BLaER1 treated with 17β-estradiol and CSF1 and Interleukin-3, amounts not matched to agents 10 nM and 100 nM (cell line): Measurements from ENCODE around the gene UBAC2.

Experiments
- H3K27ac ChIP-seq, 11 experiments: shearing (Covaris generic); formaldehyde crosslinking; 2 replicates each; pipeline ENCODE4 v1.8.1; 2022
- H3K27me3 ChIP-seq, 11 experiments: shearing (Covaris generic); formaldehyde crosslinking; 2 replicates each; pipeline ENCODE4 v1.8.1; 2022
- H3K36me3 ChIP-seq, 11 experiments: shearing (Covaris generic); formaldehyde crosslinking; 2 replicates each; pipeline ENCODE4 v1.8.1; 2022
- H3K4me1 ChIP-seq, 10 experiments: shearing (Covaris generic); formaldehyde crosslinking; 2 replicates each; pipeline ENCODE4 v1.8.1; 2022
- H3K4me2 ChIP-seq, 11 experiments: shearing (Covaris generic); formaldehyde crosslinking; 2 replicates each; pipeline ENCODE4 v1.8.1; 2022
- H3K4me3 ChIP-seq, 10 experiments: shearing (Covaris generic); formaldehyde crosslinking; 2 replicates each; pipeline ENCODE4 v1.8.1; 2022
- H3K9ac ChIP-seq, 11 experiments: shearing (Covaris generic); formaldehyde crosslinking; 2 replicates each; pipeline ENCODE4 v1.8.1; 2022
- H3K9me3 ChIP-seq, 11 experiments: shearing (Covaris generic); formaldehyde crosslinking; replicated peaks in 1 of 11; 2 replicates each; pipeline ENCODE4 v1.8.1; 2022
- H4K20me1 ChIP-seq, 11 experiments: shearing (Covaris generic); formaldehyde crosslinking; 2 replicates each; pipeline ENCODE4 v1.8.1; 2022
- Cebpa-rat ChIP-seq, 11 experiments: shearing (Covaris generic); IDR thresholded peaks; 2 replicates each; pipeline ENCODE4 v1.8.1; 2022

The UBAC2 gene

GRCh38 chr13:99191900-99192399, 8.7 kb upstream of the UBAC2 start:
- H3K9me3 ChIP-seq, result no peaks in the 10 kb centered on the region
- H3K27ac ChIP-seq, result no peak overlapping the region; a peak in 2 of 22 replicates
- H3K27me3 ChIP-seq, result no peaks in the 10 kb centered on the region
- no peak overlapping the region for H3K9ac ChIP-seq
- H3K4me2 ChIP-seq, result peak overlapping the region; percentile 0 to 67 (median 45); a peak in 21 of 22 replicates
- TF ChIP-seq Cebpa-rat (IDR thresholded peaks at IDR 0.05), result no peak
- peaks cover 0 to 3% (median 0%) of the 10 kb centered on the region in 11 experiments; a peak in 1 of 22 replicates for H3K36me3 ChIP-seq
- no peaks in the 10 kb centered on the region for H4K20me1 ChIP-seq
- no peak overlapping the region for H3K4me3 ChIP-seq
- peaks cover 12 to 27% (median 14%) of the 10 kb centered on the region in 10 experiments for H3K4me1 ChIP-seq

- Histone ChIP-seq H3K4me2 (peak overlapping the region in 10 of 11 experiments; percentile 23 to 67 (median 49); a peak in 13 of 22 replicates), H3K4me1 (peaks cover 12 to 32% (median 14%) of the 10 kb centered on the region in 10 experiments), H3K9ac (no peak overlapping the region), H3K27me3 (no peaks in the 10 kb centered on the region), H3K36me3 (peaks cover 0 to 4% (median 0%) of the 10 kb centered on the region in 11 experiments; a peak in 1 of 22 replicates), H4K20me1 (no peaks in the 10 kb centered on the region), H3K27ac (no peak overlapping the region), H3K9me3 (no peaks in the 10 kb centered on the region), H3K4me3 (no peak overlapping the region)
- TF ChIP-seq Cebpa-rat (IDR thresholded peaks at IDR 0.05), result no peak
Measured at GRCh38 chr13:99192480-99192879, 8.2 kb upstream of the UBAC2 start.

GRCh38 chr13:99193152-99193551, 7.5 kb upstream of the UBAC2 start:
- Histone ChIP-seq H3K4me1 (peaks cover 13 to 34% (median 14%) of the 10 kb centered on the region in 10 experiments), H3K9me3 (no peaks in the 10 kb centered on the region), H3K36me3 (peaks cover 0 to 4% (median 0%) of the 10 kb centered on the region in 11 experiments; a peak in 1 of 22 replicates), H3K9ac (no peak overlapping the region), H3K27me3 (no peaks in the 10 kb centered on the region), H3K4me3 (no peak overlapping the region), H3K4me2 (no peak overlapping the region), H3K27ac (no peak overlapping the region), H4K20me1 (no peaks in the 10 kb centered on the region)
- no peak for TF ChIP-seq Cebpa-rat (IDR thresholded peaks at IDR 0.05)

- no peaks in the 10 kb centered on the region; a peak in 2 of 22 replicates for H4K20me1 ChIP-seq
- H3K36me3 ChIP-seq, result peaks cover 0 to 4% (median 0%) of the 10 kb centered on the region in 11 experiments; a peak in 1 of 22 replicates
- H3K4me3 ChIP-seq, result no peak overlapping the region
- H3K27ac ChIP-seq, result 0 out of 22 replicates have a peak overlapping the region, but pooled peaks of 1 of the 11 experiments have one; percentile 5
- no peak overlapping the region for H3K4me2 ChIP-seq
- TF ChIP-seq Cebpa-rat (IDR thresholded peaks at IDR 0.05), result no peak
- H3K4me1 ChIP-seq, result peaks cover 18 to 38% (median 23%) of the 10 kb centered on the region in 10 experiments
- H3K27me3 ChIP-seq, result no peaks in the 10 kb centered on the region
- H3K9ac ChIP-seq, result no peak overlapping the region
- no peaks in the 10 kb centered on the region for H3K9me3 ChIP-seq
Measured at GRCh38 chr13:99196466-99197116, 4.1 kb upstream of the UBAC2 start.

- H3K4me1 ChIP-seq, result peaks cover 18 to 37% (median 22%) of the 10 kb centered on the region in 10 experiments
- peaks cover 0 to 6% (median 0%) of the 10 kb centered on the region in 11 experiments; a peak in 5 of 22 replicates for H4K20me1 ChIP-seq
- no peak overlapping the region for H3K4me3 ChIP-seq
- no peaks in the 10 kb centered on the region for H3K9me3 ChIP-seq
- no peak for TF ChIP-seq Cebpa-rat (IDR thresholded peaks at IDR 0.05)
- no peak overlapping the region for H3K9ac ChIP-seq
- H3K27ac ChIP-seq, result 0 out of 22 replicates have a peak overlapping the region, but pooled peaks of 1 of the 11 experiments have one; percentile 5
- no peak overlapping the region for H3K4me2 ChIP-seq
- H3K36me3 ChIP-seq, result peaks cover 0 to 4% (median 0%) of the 10 kb centered on the region in 11 experiments; a peak in 1 of 22 replicates
- H3K27me3 ChIP-seq, result no peaks in the 10 kb centered on the region
Measured at GRCh38 chr13:99197117-99197651, 3.5 kb upstream of the UBAC2 start.

GRCh38 chr13:99199541-99200431, 868 bp upstream of the UBAC2 start:
- peaks cover 41 to 56% (median 45%) of the 10 kb centered on the region in 10 experiments for H3K4me1 ChIP-seq
- peaks cover 0 to 16% (median 3%) of the 10 kb centered on the region in 11 experiments; a peak in 7 of 22 replicates for H3K36me3 ChIP-seq
- TF ChIP-seq Cebpa-rat (IDR thresholded peaks at IDR 0.05), result no peak
- peak overlapping the region; percentile 93 to 100 (median 99) for H3K27ac ChIP-seq
- peaks cover 12 to 31% (median 25%) of the 10 kb centered on the region in 11 experiments; a peak in 18 of 22 replicates for H4K20me1 ChIP-seq
- no peaks in the 10 kb centered on the region for H3K9me3 ChIP-seq
- peak overlapping the region; percentile 67 to 88 (median 81) for H3K4me2 ChIP-seq
- peak overlapping the region; percentile 93 to 99 (median 98) for H3K9ac ChIP-seq
- H3K4me3 ChIP-seq, result peak overlapping the region; percentile 82 to 99 (median 95)
- no peaks in the 10 kb centered on the region for H3K27me3 ChIP-seq

GRCh38 chr13:99203601-99204579, 3.2 kb downstream of the UBAC2 start:
- Histone ChIP-seq H3K36me3 (peaks cover 21 to 55% (median 38%) of the 10 kb centered on the region in 11 experiments), H4K20me1 (peaks cover 34 to 72% (median 67%) of the 10 kb centered on the region in 11 experiments; a peak in 21 of 22 replicates), H3K4me3 (peak overlapping the region in 6 of 10 experiments; percentile 10 to 97 (median 66); a peak in 10 of 20 replicates), H3K27ac (peak overlapping the region in 8 of 11 experiments; percentile 8 to 100 (median 98); a peak in 13 of 22 replicates), H3K9ac (peak overlapping the region; percentile 12 to 58 (median 36); a peak in 16 of 22 replicates), H3K4me2 (peak overlapping the region; percentile 72 to 94 (median 87)), H3K27me3 (no peaks in the 10 kb centered on the region), H3K9me3 (no peaks in the 10 kb centered on the region), H3K4me1 (peaks cover 53 to 69% (median 60%) of the 10 kb centered on the region in 10 experiments)
- TF ChIP-seq Cebpa-rat (IDR thresholded peaks at IDR 0.05), result no peak
